ENCODE data around the gene CGB2. TPM values are rescaled to one million over a fixed set of nuclear protein-coding genes. Genes with fewer than 3 reads are reported as not detected.
"Not testable (repeated sequence)": the region's sequence is repeated elsewhere in the genome, so short reads cannot be mapped to it uniquely, and the experiment has no call there.

CGB2 gene
- total RNA-seq, 1 donor from 2014 or later = not detected

- no peak for FAIRE-seq
Observed at GRCh38 chr19:49019242-49019932, 12.3 kb upstream of the CGB2 start.

DNA sequence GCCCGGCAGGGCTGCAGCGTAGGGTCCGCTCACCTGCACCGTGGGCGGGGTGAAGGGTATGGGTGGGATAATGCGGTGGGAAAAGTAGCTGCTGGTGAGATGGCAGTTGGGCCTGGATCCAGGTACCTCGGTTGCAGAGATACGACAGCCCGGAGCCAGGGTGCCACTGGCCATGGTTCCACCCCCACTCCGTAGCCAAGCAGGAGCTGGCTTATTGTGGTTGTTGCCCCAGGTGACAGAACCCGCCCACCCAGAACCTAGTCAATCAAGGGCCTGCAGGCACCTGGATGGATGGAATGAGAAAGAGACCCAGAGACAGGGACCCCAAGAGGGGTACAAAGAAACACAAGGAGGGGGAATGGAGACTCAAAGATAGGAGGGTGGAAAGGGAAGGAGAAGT lies 11.3 kb upstream of the CGB2 start:
- no peak for DNase-seq (ENCODE audit: low read depth)
- H3K4me3 ChIP-seq (ENCODE audit: low read depth, low read length) = no peak overlapping the region
- peaks cover 4% of the 10 kb centered on the region for H3K36me3 ChIP-seq (ENCODE audit: control insufficient read depth, insufficient read depth, low read length)
- no peak for TF ChIP-seq CTCF (IDR thresholded peaks at IDR 0.05; ENCODE audit: insufficient read depth, low read length, severe bottlenecking)
- no peak for FAIRE-seq
- H3K27me3 ChIP-seq (ENCODE audit: control insufficient read depth, insufficient read depth, low read length) = no peaks in the 10 kb centered on the region

More at GRCh38 chr19:49019242-49019932, 12.3 kb upstream of the CGB2 start:
- peak; percentile 26 for TF ChIP-seq CTCF (IDR thresholded peaks at IDR 0.05; ENCODE audit: insufficient read depth, low read length, severe bottlenecking)
- no peak for DNase-seq (ENCODE audit: low read depth)
- H3K36me3 ChIP-seq (ENCODE audit: control insufficient read depth, insufficient read depth, low read length) = peaks cover 5% of the 10 kb centered on the region
- peak overlapping the region; percentile 36 for H3K4me3 ChIP-seq (ENCODE audit: low read depth, low read length)
- H3K27me3 ChIP-seq (ENCODE audit: control insufficient read depth, insufficient read depth, low read length) = no peaks in the 10 kb centered on the region

- DNase-seq (ENCODE audit: low read depth) (no peak), FAIRE-seq (no peak)
- Histone ChIP-seq H3K4me3 (ENCODE audit: low read depth, low read length) (no peak overlapping the region), H3K27me3 (ENCODE audit: control insufficient read depth, insufficient read depth, low read length) (no peaks in the 10 kb centered on the region), H3K36me3 (ENCODE audit: control insufficient read depth, insufficient read depth, low read length) (peaks cover under 1% of the 10 kb centered on the region)
- TF ChIP-seq CTCF (IDR thresholded peaks at IDR 0.05; ENCODE audit: insufficient read depth, low read length, severe bottlenecking) = no peak
Observed at GRCh38 chr19:49020931-49021895, 10.5 kb upstream of the CGB2 start.

DNA sequence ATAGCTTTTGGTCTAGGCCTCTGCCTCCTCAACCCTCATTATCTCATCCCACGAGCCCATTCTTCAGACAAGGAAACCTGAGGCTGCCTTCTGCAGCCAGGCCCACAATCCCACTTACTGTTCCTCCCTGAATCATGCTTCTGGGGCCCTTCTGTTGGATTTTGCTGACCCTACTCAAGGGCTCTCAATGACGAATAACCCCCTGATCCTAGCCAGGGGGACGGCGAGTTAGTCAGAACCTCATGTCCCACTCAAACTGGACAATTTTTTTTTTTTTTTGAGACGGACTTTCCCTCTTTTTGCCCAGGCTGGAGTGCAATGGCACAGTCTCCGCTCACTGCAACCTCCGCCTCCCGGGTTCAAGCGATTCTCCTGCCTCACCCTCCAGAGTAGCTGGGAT lies 9.6 kb upstream of the CGB2 start:
- Histone ChIP-seq H3K27me3 (ENCODE audit: control insufficient read depth, insufficient read depth, low read length) (no peaks in the 10 kb centered on the region), H3K4me3 (ENCODE audit: low read depth, low read length) (no peak overlapping the region), H3K36me3 (ENCODE audit: control insufficient read depth, insufficient read depth, low read length) (no peaks in the 10 kb centered on the region)
- TF ChIP-seq CTCF (IDR thresholded peaks at IDR 0.05; ENCODE audit: insufficient read depth, low read length, severe bottlenecking) = no peak
- DNase-seq (ENCODE audit: low read depth) = no peak
- no peak for FAIRE-seq

DNA sequence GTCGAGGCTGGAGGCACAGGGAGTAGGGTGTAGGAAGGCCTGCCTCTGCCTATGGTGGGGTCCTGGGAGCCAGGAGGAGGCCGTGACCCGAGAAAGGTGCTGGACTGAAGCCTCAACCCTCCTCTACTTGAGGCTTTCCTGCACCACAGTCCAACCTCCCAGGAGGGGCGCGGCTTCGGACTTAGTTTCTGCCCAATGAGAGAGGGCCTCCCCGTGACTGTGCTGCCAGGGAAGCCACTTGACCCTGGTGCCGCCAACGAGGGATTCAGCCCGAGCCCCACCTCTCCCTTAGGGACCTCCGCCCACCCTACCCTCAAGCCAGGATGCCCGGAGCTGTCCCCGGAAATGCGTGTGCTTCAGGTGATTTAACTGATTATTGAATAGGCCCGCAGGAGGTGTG lies 7.5 kb upstream of the CGB2 start, which contains the start of gene CGB3:
Gene CGB3, minus strand, starts transcription at position 101 of the 400 bp plus-strand sequence. CDS start 362 bp downstream, outside the sequence.
- not testable (repeated sequence) for H3K36me3 ChIP-seq (ENCODE audit: control insufficient read depth, insufficient read depth, low read length); H3K4me3 ChIP-seq (ENCODE audit: low read depth, low read length); DNase-seq (ENCODE audit: low read depth); FAIRE-seq; H3K27me3 ChIP-seq (ENCODE audit: control insufficient read depth, insufficient read depth, low read length)

- H3K36me3 ChIP-seq (ENCODE audit: control insufficient read depth, insufficient read depth, low read length); H3K27me3 ChIP-seq (ENCODE audit: control insufficient read depth, insufficient read depth, low read length); DNase-seq (ENCODE audit: low read depth); FAIRE-seq; H3K4me3 ChIP-seq (ENCODE audit: low read depth, low read length): not testable (repeated sequence)
Observed at GRCh38 chr19:49025088-49025487, 6.6 kb upstream of the CGB2 start.

DNA sequence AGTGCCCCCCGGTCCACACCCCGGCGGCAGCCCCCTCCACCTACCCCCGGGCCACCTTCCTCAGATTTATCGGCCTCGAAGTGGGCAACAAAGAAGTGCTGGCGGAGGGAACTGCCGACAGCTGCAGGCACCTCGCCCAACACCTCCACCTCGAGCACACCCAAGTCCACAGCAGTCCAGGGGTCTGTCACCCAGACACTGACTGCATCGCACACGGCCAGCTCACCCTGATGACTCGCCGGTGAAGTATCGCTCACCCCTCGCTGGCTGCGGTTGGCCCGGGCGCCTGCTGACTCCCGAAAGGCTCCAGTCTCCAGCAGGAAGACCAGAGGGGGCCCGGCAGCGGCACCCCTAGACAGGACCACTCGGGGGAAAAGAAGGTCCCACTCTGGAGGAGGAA lies 6.1 kb upstream of the CGB2 start:
- FAIRE-seq; H3K36me3 ChIP-seq (ENCODE audit: control insufficient read depth, insufficient read depth, low read length); H3K4me3 ChIP-seq (ENCODE audit: low read depth, low read length); H3K27me3 ChIP-seq (ENCODE audit: control insufficient read depth, insufficient read depth, low read length); DNase-seq (ENCODE audit: low read depth): not testable (repeated sequence)

DNA sequence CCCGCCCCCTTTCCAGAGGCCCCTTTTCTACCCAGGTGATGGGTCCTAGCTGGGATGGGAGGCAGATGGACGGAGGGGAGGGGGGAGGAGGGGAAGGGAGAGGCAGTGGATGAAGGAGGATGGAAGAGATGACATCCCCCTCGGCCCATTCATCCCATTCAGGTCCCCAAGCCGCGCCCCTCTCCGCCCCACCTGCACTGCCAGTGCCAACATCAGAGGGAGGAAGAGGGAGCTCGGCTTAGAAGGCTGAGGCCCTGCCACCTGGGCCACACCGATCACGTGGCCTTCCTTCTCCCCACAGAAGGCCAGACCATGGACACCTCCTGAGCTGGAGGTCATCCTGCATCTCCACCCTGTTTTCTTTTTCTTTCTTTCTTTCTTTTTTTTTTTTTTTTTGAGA lies 3.0 kb upstream of the CGB2 start:
- not testable (repeated sequence) for H3K36me3 ChIP-seq (ENCODE audit: control insufficient read depth, insufficient read depth, low read length); FAIRE-seq; H3K4me3 ChIP-seq (ENCODE audit: low read depth, low read length); H3K27me3 ChIP-seq (ENCODE audit: control insufficient read depth, insufficient read depth, low read length); DNase-seq (ENCODE audit: low read depth)

DNA sequence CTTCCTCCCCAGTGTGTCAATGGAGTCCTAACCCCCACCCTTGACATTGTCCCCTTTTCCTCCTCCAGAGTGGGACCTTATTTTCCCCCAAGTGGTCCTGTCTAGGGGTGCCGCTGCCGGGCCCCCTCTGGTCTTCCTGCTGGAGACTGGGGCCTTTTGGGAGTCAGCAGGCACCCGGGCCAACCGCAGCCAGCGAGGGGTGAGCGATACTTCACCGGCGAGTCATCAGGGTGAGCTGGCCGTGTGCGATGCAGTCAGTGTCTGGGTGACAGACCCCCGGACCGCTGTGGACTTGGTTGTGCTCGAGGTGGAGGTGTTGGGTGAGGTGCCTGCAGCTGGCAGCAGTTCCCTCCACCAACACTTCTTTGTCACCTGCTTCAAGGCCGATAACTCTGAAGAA lies 1.9 kb upstream of the CGB2 start:
- not testable (repeated sequence) for H3K36me3 ChIP-seq (ENCODE audit: control insufficient read depth, insufficient read depth, low read length); DNase-seq (ENCODE audit: low read depth); H3K27me3 ChIP-seq (ENCODE audit: control insufficient read depth, insufficient read depth, low read length); H3K4me3 ChIP-seq (ENCODE audit: low read depth, low read length); FAIRE-seq

DNA sequence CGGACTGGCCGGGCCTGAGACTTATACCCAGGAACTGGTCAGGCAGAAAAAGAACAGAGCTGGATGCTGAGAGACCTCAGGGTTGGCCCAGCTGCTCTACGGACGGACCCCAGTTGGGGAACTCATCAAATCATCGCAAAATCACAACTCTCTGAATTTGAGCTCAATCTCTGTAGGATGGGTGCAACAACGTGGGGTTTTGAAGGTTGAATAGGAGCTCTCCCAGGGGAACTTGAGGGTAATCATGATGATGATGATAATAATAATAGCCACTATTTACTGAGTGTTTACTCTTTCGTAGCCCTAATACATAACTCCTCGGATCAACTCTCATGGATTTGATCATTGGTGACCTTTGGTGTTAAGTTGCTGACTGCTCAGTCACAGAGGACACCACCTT lies 1.4 kb upstream of the CGB2 start:
- not testable (repeated sequence) for H3K4me3 ChIP-seq (ENCODE audit: low read depth, low read length); H3K36me3 ChIP-seq (ENCODE audit: control insufficient read depth, insufficient read depth, low read length); FAIRE-seq; H3K27me3 ChIP-seq (ENCODE audit: control insufficient read depth, insufficient read depth, low read length); DNase-seq (ENCODE audit: low read depth)

All from bronchial epithelial cell (primary cell).